SH-SY5Y (cell line): Measurements from ENCODE around the gene NAV2.

Source experiments
- GATA2 ChIP-seq: IDR thresholded peaks from 2 replicates; pipeline ENCODE4 v1.6.1; 2011; ENCODE audit warnings: mild to moderate bottlenecking, low read depth, low read length
- GATA3 ChIP-seq: IDR thresholded peaks from 2 replicates; pipeline ENCODE4 v1.6.1; 2011; ENCODE audit warnings: low read depth, mild to moderate bottlenecking, low read length, moderate library complexity

- TF ChIP-seq GATA2 (no peak), GATA3 (no peak)
Measured at GRCh38 chr11:20022363-20023081, 309.9 kb downstream of the NAV2 start.
